D721Med (cell line): ENCODE results near the gene SIX1.

Experiments
- DNase-seq: peaks from one replicate; pipeline ENCODE4 v3.0.0; 2011; ENCODE audit warnings: low spot score; ENCODE audit not compliant: insufficient read length
- FAIRE-seq: peaks from 2 replicates; lab custom pipeline; 2011; peaks lifted over from hg19 to GRCh38; lab: Jason Lieb, UNC
- TF ChIP-seq, protein P1 (sequence below): IDR thresholded peaks from 2 replicates; pipeline ENCODE4 v1.5.1; 2012; ENCODE audit warnings: mild to moderate bottlenecking, control low read depth; ENCODE audit not compliant: insufficient read depth; ENCODE audit errors: missing control alignments

The SIX1 gene

GRCh38 chr14:60621386-60621785, 27.9 kb downstream of the SIX1 start:
- TF ChIP-seq, protein P1, sequence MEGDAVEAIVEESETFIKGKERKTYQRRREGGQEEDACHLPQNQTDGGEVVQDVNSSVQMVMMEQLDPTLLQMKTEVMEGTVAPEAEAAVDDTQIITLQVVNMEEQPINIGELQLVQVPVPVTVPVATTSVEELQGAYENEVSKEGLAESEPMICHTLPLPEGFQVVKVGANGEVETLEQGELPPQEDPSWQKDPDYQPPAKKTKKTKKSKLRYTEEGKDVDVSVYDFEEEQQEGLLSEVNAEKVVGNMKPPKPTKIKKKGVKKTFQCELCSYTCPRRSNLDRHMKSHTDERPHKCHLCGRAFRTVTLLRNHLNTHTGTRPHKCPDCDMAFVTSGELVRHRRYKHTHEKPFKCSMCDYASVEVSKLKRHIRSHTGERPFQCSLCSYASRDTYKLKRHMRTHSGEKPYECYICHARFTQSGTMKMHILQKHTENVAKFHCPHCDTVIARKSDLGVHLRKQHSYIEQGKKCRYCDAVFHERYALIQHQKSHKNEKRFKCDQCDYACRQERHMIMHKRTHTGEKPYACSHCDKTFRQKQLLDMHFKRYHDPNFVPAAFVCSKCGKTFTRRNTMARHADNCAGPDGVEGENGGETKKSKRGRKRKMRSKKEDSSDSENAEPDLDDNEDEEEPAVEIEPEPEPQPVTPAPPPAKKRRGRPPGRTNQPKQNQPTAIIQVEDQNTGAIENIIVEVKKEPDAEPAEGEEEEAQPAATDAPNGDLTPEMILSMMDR, result no peak
- DNase-seq (no peak), FAIRE-seq (no peak)

DNA sequence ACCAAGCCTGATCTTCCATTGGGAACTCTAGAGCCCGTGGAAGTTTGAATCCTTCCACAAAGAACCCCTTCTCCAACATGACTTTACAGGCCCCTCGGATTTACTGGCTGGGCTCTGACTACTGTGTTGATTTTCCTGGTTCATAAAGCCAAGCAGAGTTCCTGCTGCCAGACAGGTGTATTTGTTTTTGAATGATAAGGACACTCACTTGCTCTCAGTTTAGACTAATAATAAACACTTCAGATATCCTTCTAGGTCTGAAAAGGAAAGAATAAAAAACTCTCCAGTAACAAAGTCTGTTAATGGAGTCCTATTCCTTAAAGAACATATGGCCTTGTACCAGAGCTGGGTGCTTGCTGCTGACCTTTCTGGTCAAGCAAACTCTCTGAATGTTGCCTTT, 31.0 kb downstream of the SIX1 start:
- TF ChIP-seq, protein P1, result no peak
- DNase-seq (no peak), FAIRE-seq (no peak)

DNA sequence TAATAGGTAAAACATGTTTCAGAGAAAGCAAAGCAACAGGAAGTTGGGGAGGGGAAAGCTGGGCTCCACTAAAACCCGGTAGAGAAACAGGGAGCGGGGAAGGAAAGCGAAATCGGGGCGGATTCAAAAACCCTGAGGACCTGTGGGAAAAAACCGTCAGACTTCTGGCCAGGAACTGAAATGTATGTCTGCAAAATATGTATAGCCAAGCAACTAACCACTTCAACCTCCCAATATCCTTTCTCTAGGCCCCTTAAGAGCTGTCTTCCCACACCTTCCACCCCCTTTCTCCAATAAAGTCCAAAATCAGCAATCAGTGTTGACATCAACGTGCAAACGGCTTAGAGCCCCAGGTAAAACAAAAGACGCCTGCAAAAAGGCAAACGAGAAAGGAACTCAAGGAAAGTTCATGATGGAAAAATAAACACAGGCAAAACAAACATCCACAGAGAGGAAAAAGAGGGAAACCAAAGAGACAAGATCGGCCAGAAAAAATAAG, 32.8 kb downstream of the SIX1 start:
- DNase-seq (no peak), FAIRE-seq (no peak)
- TF ChIP-seq, protein P1, result no peak

DNA sequence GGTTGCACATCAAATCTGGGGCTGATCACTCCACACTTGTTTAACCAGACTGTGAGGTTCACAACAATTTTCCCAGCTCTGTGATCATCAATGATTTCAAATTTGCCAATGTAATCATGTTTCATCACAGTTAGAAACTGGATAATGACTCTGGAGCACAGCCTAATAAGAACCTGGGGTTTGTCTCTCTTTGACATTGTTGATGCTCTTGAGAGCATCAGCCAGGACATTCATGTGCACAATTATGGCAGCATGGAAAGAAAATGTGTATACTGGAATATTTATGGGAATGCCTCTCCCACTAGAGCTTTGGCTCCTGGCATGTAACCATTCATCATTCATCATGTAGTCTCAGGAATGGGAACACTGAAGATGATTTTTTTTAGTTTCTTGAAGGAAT, 47.0 kb downstream of the SIX1 start:
- DNase-seq, result no peak
- no peak for FAIRE-seq
- TF ChIP-seq, protein P1, result no peak

- TF ChIP-seq, protein P1, result no peak
- FAIRE-seq (no peak), DNase-seq (no peak)
Measured at GRCh38 chr14:60599727-60600126, 49.5 kb downstream of the SIX1 start.

- TF ChIP-seq, protein P1, result no peak
- DNase-seq (no peak), FAIRE-seq (no peak)
Measured at GRCh38 chr14:60596139-60596538, 53.1 kb downstream of the SIX1 start.

- DNase-seq, result no peak
- FAIRE-seq, result no peak
- TF ChIP-seq, protein P1, result no peak
Measured at GRCh38 chr14:60594062-60594461, 55.2 kb downstream of the SIX1 start.
